ENCODE results near the gene UGT1A9. TPM values are rescaled to one million over a fixed set of nuclear protein-coding genes. Genes with fewer than 3 reads are reported as not detected.

Gene UGT1A9
- polyA plus RNA-seq, 1 of the 3 experiments (the other 2 are of a cell fraction): not detected

DNA sequence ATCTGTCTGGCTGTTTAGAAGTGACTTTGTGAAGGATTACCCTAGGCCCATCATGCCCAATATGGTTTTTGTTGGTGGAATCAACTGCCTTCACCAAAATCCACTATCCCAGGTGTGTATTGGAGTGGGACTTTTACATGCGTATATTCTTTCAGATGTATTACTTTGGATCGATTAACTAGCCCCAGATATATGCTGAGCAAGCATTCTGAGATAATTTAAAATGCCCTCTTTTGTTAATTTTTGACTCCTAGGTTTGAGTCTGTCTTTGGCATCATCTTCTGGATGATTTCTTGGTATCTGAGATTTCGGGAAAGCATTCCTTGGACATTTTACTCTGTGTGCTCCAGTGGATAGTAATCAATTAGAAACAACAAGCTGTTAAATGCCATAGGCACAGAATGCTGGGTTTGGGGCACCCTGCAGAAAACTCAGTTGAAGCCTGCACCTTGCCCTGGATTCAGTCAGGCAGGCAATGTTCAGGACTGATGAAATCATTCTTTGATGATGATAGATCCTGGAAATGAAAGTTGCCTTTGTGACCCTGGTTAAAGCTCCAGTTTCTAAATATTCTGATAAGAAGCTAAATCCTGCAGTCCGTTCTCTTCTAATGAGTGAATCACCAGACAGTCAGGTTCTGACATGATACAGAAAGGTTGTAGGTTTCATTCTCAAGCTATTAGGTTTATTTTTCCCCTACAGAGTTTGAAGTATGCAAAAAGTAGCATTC lies 89.5 kb downstream of the UGT1A9 start:
- no peak overlapping the region for H3K27ac ChIP-seq (ENCODE audit: low read depth in 2 of 2, low read length in 1 of 2)
- H3K79me2 ChIP-seq (ENCODE audit: insufficient read depth): no peaks in the 10 kb centered on the region
- no peak overlapping the region for H3K9ac ChIP-seq
- no peaks in the 10 kb centered on the region for H4K20me1 ChIP-seq (ENCODE audit: insufficient read depth)
- no peaks in the 10 kb centered on the region for H3F3A ChIP-seq (replicated peaks; ENCODE audit: insufficient read depth)
- CTCF ChIA-PET: no interaction called here
- H3K27me3 ChIP-seq (ENCODE audit: insufficient read depth): no peaks in the 10 kb centered on the region
- TF ChIP-seq GATA2 (CRISPR knock-in tag; IDR thresholded peaks at IDR 0.05) (no peak), RCOR1 (IDR thresholded peaks at IDR 0.05; ENCODE audit: low read length) (no peak), MEF2A (IDR thresholded peaks at IDR 0.05; ENCODE audit: borderline replicate concordance, low read depth) (no peak), RAD21 (IDR thresholded peaks at IDR 0.05; ENCODE audit: low read length) (no peak), TEAD4 (IDR thresholded peaks at IDR 0.05; ENCODE audit: borderline replicate concordance, insufficient read depth) (no peak), SMC3 (IDR thresholded peaks at IDR 0.05; ENCODE audit: low read depth, low read length) (no peak), SIN3A (IDR thresholded peaks at IDR 0.05; ENCODE audit: borderline replicate concordance, low read depth, low read length) (no peak), POLR2AphosphoS5 (IDR thresholded peaks at IDR 0.05; ENCODE audit: low read depth, low read length) (no peak), TAF1 (IDR thresholded peaks at IDR 0.05; ENCODE audit: borderline replicate concordance, low read depth, low read length) (no peak), MXI1 (IDR thresholded peaks at IDR 0.05; ENCODE audit: low read depth, low read length) (no peak), YY1 (IDR thresholded peaks at IDR 0.05; ENCODE audit: low read depth) (no peak), TCF12 (IDR thresholded peaks at IDR 0.05) (no peak), EP300 (IDR thresholded peaks at IDR 0.05; ENCODE audit: borderline replicate concordance in 1 of 2, low read depth in 1 of 2, low read length in 1 of 2) (no peak), JUND (IDR thresholded peaks at IDR 0.05) (no peak)
- TF ChIP-seq, protein P1, sequence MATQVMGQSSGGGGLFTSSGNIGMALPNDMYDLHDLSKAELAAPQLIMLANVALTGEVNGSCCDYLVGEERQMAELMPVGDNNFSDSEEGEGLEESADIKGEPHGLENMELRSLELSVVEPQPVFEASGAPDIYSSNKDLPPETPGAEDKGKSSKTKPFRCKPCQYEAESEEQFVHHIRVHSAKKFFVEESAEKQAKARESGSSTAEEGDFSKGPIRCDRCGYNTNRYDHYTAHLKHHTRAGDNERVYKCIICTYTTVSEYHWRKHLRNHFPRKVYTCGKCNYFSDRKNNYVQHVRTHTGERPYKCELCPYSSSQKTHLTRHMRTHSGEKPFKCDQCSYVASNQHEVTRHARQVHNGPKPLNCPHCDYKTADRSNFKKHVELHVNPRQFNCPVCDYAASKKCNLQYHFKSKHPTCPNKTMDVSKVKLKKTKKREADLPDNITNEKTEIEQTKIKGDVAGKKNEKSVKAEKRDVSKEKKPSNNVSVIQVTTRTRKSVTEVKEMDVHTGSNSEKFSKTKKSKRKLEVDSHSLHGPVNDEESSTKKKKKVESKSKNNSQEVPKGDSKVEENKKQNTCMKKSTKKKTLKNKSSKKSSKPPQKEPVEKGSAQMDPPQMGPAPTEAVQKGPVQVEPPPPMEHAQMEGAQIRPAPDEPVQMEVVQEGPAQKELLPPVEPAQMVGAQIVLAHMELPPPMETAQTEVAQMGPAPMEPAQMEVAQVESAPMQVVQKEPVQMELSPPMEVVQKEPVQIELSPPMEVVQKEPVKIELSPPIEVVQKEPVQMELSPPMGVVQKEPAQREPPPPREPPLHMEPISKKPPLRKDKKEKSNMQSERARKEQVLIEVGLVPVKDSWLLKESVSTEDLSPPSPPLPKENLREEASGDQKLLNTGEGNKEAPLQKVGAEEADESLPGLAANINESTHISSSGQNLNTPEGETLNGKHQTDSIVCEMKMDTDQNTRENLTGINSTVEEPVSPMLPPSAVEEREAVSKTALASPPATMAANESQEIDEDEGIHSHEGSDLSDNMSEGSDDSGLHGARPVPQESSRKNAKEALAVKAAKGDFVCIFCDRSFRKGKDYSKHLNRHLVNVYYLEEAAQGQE (IDR thresholded peaks at IDR 0.05; ENCODE audit: low read depth, low read length): no peak
- TF ChIP-seq, protein P2, sequence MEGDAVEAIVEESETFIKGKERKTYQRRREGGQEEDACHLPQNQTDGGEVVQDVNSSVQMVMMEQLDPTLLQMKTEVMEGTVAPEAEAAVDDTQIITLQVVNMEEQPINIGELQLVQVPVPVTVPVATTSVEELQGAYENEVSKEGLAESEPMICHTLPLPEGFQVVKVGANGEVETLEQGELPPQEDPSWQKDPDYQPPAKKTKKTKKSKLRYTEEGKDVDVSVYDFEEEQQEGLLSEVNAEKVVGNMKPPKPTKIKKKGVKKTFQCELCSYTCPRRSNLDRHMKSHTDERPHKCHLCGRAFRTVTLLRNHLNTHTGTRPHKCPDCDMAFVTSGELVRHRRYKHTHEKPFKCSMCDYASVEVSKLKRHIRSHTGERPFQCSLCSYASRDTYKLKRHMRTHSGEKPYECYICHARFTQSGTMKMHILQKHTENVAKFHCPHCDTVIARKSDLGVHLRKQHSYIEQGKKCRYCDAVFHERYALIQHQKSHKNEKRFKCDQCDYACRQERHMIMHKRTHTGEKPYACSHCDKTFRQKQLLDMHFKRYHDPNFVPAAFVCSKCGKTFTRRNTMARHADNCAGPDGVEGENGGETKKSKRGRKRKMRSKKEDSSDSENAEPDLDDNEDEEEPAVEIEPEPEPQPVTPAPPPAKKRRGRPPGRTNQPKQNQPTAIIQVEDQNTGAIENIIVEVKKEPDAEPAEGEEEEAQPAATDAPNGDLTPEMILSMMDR (IDR thresholded peaks at IDR 0.05): no peak
- TF ChIP-seq, protein P3, sequence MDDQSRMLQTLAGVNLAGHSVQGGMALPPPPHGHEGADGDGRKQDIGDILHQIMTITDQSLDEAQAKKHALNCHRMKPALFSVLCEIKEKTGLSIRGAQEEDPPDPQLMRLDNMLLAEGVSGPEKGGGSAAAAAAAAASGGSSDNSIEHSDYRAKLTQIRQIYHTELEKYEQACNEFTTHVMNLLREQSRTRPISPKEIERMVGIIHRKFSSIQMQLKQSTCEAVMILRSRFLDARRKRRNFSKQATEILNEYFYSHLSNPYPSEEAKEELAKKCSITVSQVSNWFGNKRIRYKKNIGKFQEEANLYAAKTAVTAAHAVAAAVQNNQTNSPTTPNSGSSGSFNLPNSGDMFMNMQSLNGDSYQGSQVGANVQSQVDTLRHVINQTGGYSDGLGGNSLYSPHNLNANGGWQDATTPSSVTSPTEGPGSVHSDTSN (IDR thresholded peaks at IDR 0.05): no peak
- TF ChIP-seq, protein P4, sequence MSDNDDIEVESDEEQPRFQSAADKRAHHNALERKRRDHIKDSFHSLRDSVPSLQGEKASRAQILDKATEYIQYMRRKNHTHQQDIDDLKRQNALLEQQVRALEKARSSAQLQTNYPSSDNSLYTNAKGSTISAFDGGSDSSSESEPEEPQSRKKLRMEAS (IDR thresholded peaks at IDR 0.05; ENCODE audit: low read depth): no peak
- H3K9me3 ChIP-seq: no peaks in the 10 kb centered on the region
- DNase-seq: no peak
- no peaks in the 10 kb centered on the region for H3K36me3 ChIP-seq (replicated peaks in 1 of 2; ENCODE audit: control insufficient read depth in 1 of 2, insufficient read depth in 2 of 2, low read length in 1 of 2)
- no peak overlapping the region for H2AFZ ChIP-seq (ENCODE audit: low read depth)
- 33% methylated on average over 4 of the region's 4 CpGs for WGBS (ENCODE audit: low lambda C conversion rate)
- H3K4me3 ChIP-seq (ENCODE audit: low read depth in 2 of 2, low read length in 1 of 2): no peak overlapping the region
- no peak overlapping the region for H3K4me2 ChIP-seq
- no peaks in the 10 kb centered on the region for H3K4me1 ChIP-seq (ENCODE audit: control insufficient read depth in 1 of 2, insufficient read depth in 2 of 2, low read depth in 1 of 2, low read length in 1 of 2)
- H3K9me2 ChIP-seq: no peaks in the 10 kb centered on the region
- POLR2A ChIA-PET: no interaction called here
